Spleen (tissue), 11 donors: ENCODE results near the gene FOXF1. TPM values are rescaled to one million over a fixed set of nuclear protein-coding genes. Genes with fewer than 3 reads are reported as not detected.

Experiments used
- DNase-seq: peaks from one replicate; pipeline ENCODE4 v3.0.0-alpha.2; 2020
- H3K27ac ChIP-seq, 8 donors: fragments of 200-600 bp; sonication (generic) in 7 of 8; 1 replicate in 4 of 8; 2 replicates in 4 of 8; pipeline versions ENCODE4 v1.5.0 to v1.8.0; 2016 to 2021; ENCODE audit warnings: inconsistent platforms in 4 of 8, mild to moderate bottlenecking in 4 of 8, moderate library complexity in 1 of 8
- H3K27me3 ChIP-seq, 7 donors: fragments of 200-600 bp; sonication (generic) in 6 of 7; replicated peaks in 1 of 7; 1 replicate in 4 of 7; 2 replicates in 3 of 7; pipeline versions ENCODE4 v1.5.0 to v1.8.0; 2016 to 2021; ENCODE audit warnings: inconsistent platforms in 3 of 7, mild to moderate bottlenecking in 1 of 7
- H3K36me3 ChIP-seq, 6 donors: fragments of 200-600 bp; sonication (generic) in 5 of 6; 1 replicate in 4 of 6; 2 replicates in 2 of 6; pipeline versions ENCODE4 v1.5.0 to v1.8.0; 2016 to 2021; ENCODE audit warnings: inconsistent platforms in 2 of 6
- H3K4me1 ChIP-seq, 6 donors: fragments of 200-600 bp; sonication (generic) in 5 of 6; 1 replicate in 3 of 6; 2 replicates in 3 of 6; pipeline versions ENCODE4 v1.5.0 to v1.8.0; 2016 to 2021; ENCODE audit warnings: inconsistent platforms in 3 of 6
- H3K4me3 ChIP-seq, 8 donors: fragments of 200-600 bp; sonication (generic) in 7 of 8; 1 replicate in 4 of 8; 2 replicates in 4 of 8; pipeline versions ENCODE4 v1.5.0 to v1.8.0; 2016 to 2021; ENCODE audit warnings: inconsistent platforms in 4 of 8, mild to moderate bottlenecking in 4 of 8, moderate library complexity in 2 of 8
- H3K9me3 ChIP-seq, 8 donors: fragments of 200-600 bp; sonication (generic) in 7 of 8; 1 replicate in 4 of 8; 2 replicates in 4 of 8; pipeline versions ENCODE4 v1.5.0 to v1.8.0; 2016 to 2021; ENCODE audit warnings: inconsistent platforms in 4 of 8
- CTCF ChIP-seq, 11 experiments: fragments of 200-600 bp in 7 of 11; fragments of 450-650 bp in 4 of 11; sonication (generic) in 4 of 11; IDR thresholded peaks in 8 of 11; conservative IDR thresholded peaks in 3 of 11; 1 replicate in 7 of 11; 2 replicates in 4 of 11; pipeline versions ENCODE4 v1.4.0 to v1.8.0; 2016 to 2021; ENCODE audit warnings: antibody characterized with exemption in 11 of 11, inconsistent platforms in 4 of 11, mild to moderate bottlenecking in 1 of 11
- POLR2A ChIP-seq, 3 donors: fragments of 450-650 bp; IDR thresholded peaks; one replicate each; pipeline ENCODE4 v1.5.1; 2017; ENCODE audit warnings: antibody characterized with exemption in 3 of 3, mild to moderate bottlenecking in 1 of 3
- POLR2AphosphoS5 ChIP-seq, 3 donors: sonication (generic); formaldehyde crosslinking; IDR thresholded peaks; one replicate each; pipeline ENCODE4 v1.5.1; 2017; ENCODE audit warnings: antibody characterized with exemption in 3 of 3
- WGBS, 5 donors: extraction: QIAGEN DNeasy Blood & Tissue Kit in 3 of 5; methylation state at CpG; one replicate each; pipeline versions ENCODE4 v1.1.5 to v1.1.7; 2013 to 2018; 5-methylcytosine and 5-hydroxymethylcytosine counted together
- intact Hi-C: fragments of 100-400 bp; cut with DNase I; formaldehyde crosslinking; loops from one replicate; pipeline ENCODE4 v1.15.0; 2023; ENCODE audit warnings: low total_unique reads
- polyA plus RNA-seq, 3 donors: library from polyadenylated mRNA; stranded (reverse); fragments of 200-250 nt; gene quantifications; one replicate each; pipeline ENCODE4 v1.2.1, GENCODE V29; 2013
- total RNA-seq, 7 donors: library from RNA; depleted of rRNA in 3 of 7; stranded (reverse); fragments of >200 nt in 3 of 7; fragmentation: NEBNext Ultra II Directional in 4 of 7; extraction: Animal tissue kit (Norgen Biotek cat#: 25700) in 4 of 7; gene quantifications; one replicate each; pipeline versions ENCODE4 v1.1.0 to v1.2.1, GENCODE V29; 2016 to 2021
- donor health status: healthy with polysubstance abuse.
- donor health status: DM: no; HTN: no; CAD: no; lungs with moderate emphysema.
- donor health status: DM: no; HTN: no; CAD: no.
- donor health status: Bipolar disorder and iron deficiency.
- donor health status: healthy.
- donor health status: DM: no; HTN: no; CAD: no.
- donor health status: DM: yes; HTN: yes; CAD: no.

Gene FOXF1
- total and polyA plus RNA-seq, 10 donors, result 0.33 to 2.2 (median 0.68) TPM

- no peaks in the 10 kb centered on the region for H3K4me1 ChIP-seq
- H3K4me3 ChIP-seq, result no peak overlapping the region
- no peak overlapping the region for H3K27ac ChIP-seq
- no peak for DNase-seq
- H3K27me3 ChIP-seq, result no peaks in the 10 kb centered on the region
- H3K36me3 ChIP-seq, result peaks cover 0 to 100% (median 69%) of the 10 kb centered on the region in 6 donors
- H3K9me3 ChIP-seq, result no peaks in the 10 kb centered on the region
- TF ChIP-seq POLR2A (IDR thresholded peaks at IDR 0.05), result no peak
- no peak for TF ChIP-seq POLR2AphosphoS5 (IDR thresholded peaks at IDR 0.05)
- TF ChIP-seq CTCF (IDR thresholded peaks at IDR 0.05 in 8 of 11, conservative IDR thresholded peaks at IDR 0.05 in 3 of 11), result no peak
- intact Hi-C loops, result no loop called here
- 94 to 96% (median 95%) methylated on average over 19 of the region's 19 CpGs for WGBS, 5 donors
These were observed 35.8 kb downstream of the FOXF1 start for GRCh38 chr16:86545954-86546637.

- Histone ChIP-seq H3K4me3 (no peak overlapping the region), H3K9me3 (no peaks in the 10 kb centered on the region), H3K27ac (no peak overlapping the region), H3K27me3 (no peaks in the 10 kb centered on the region), H3K4me1 (no peaks in the 10 kb centered on the region), H3K36me3 (peaks cover 0 to 100% (median 65%) of the 10 kb centered on the region in 6 donors)
- TF ChIP-seq CTCF (IDR thresholded peaks at IDR 0.05 in 8 of 11, conservative IDR thresholded peaks at IDR 0.05 in 3 of 11), result no peak
- TF ChIP-seq POLR2A (IDR thresholded peaks at IDR 0.05), result no peak
- no peak for TF ChIP-seq POLR2AphosphoS5 (IDR thresholded peaks at IDR 0.05)
- intact Hi-C loops, result no loop called here
- WGBS, 5 donors, result 91 to 96% (median 94%) methylated on average over 8 of the region's 8 CpGs
- DNase-seq, result no peak
These were observed 36.3 kb downstream of the FOXF1 start for GRCh38 chr16:86546638-86547013.

- WGBS, 5 donors, result 95 to 98% (median 97%) methylated on average over 11 of the region's 11 CpGs
- no peak for TF ChIP-seq POLR2AphosphoS5 (IDR thresholded peaks at IDR 0.05)
- TF ChIP-seq CTCF (IDR thresholded peaks at IDR 0.05 in 8 of 11, conservative IDR thresholded peaks at IDR 0.05 in 3 of 11), result no peak
- TF ChIP-seq POLR2A (IDR thresholded peaks at IDR 0.05), result no peak
- Histone ChIP-seq H3K4me1 (no peaks in the 10 kb centered on the region), H3K27ac (no peak overlapping the region), H3K27me3 (no peaks in the 10 kb centered on the region), H3K36me3 (peaks cover 0 to 100% (median 59%) of the 10 kb centered on the region in 6 donors), H3K4me3 (no peak overlapping the region), H3K9me3 (no peaks in the 10 kb centered on the region)
- intact Hi-C loops, result no loop called here
- DNase-seq, result no peak
These were observed 37.0 kb downstream of the FOXF1 start for GRCh38 chr16:86547286-86547685.

- Histone ChIP-seq H3K9me3 (no peaks in the 10 kb centered on the region), H3K4me1 (peaks cover 3 to 20% (median 11%) of the 10 kb centered on the region in 6 donors), H3K27ac (no peak overlapping the region), H3K36me3 (peaks cover 0 to 81% (median 52%) of the 10 kb centered on the region in 6 donors), H3K4me3 (no peak overlapping the region), H3K27me3 (no peaks in the 10 kb centered on the region)
- DNase-seq, result no peak
- 75 to 81% (median 77%) methylated on average over 7 to 8 of the region's 8 CpGs for WGBS, 5 donors
- intact Hi-C loops, result no loop called here
- TF ChIP-seq POLR2A (IDR thresholded peaks at IDR 0.05) (no peak), POLR2AphosphoS5 (IDR thresholded peaks at IDR 0.05) (no peak), CTCF (IDR thresholded peaks at IDR 0.05 in 8 of 11, conservative IDR thresholded peaks at IDR 0.05 in 3 of 11) (no peak)
These were observed 39.0 kb downstream of the FOXF1 start for GRCh38 chr16:86549076-86549892.
